Stimulated activated CD8-positive, alpha-beta memory T cell treated with anti-CD3 and anti-CD28 coated beads, Interleukin-4, amount 100 ng/mL, for 24 hours (primary cell): ENCODE measurements around the gene SLC44A3.

Experiments
- DNase-seq: peaks from one replicate; pipeline ENCODE4 v3.0.0-alpha.2; 2020; ENCODE audit warnings: low read depth

SLC44A3 gene

DNA sequence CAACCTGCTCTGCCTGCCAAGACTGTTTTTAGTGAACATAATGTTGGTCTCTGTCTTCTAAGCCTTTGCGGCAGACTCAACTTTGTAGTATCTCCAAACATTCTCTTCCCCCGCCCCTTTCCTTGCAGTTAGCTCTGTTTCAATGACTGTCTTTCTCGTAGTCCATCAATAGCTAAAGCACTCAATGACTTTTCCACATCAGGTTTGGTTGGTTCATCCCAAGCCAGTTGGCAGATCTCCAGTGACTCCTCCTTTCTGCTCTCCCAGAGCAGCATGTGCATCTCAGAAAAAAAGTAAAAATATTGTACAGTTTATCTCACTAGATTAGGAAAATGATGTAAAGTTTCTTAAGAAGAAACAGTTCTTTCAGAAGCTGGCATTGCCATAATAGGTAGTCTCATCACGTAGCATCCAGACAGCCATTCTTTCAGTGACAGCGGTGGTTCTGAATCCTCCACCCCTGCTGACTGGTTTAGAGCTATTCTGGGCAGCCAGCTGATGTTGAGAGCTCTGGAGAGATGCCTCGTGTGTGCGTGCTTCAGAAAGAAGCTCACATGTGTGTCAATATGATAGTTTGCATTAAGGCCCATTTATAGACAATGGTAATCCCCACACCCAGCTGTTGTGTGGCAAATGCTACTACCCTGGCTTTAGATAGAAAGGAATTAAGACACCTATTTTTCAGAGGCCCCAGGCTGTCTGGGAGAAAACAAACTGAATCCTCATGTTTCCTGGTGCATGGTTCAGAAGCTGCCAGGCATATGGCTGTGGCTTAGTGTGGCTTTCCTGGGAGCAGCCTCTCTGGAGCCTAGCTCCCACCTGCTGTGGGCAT lies 53.6 kb downstream of the SLC44A3 start:
- no peak for DNase-seq

DNA sequence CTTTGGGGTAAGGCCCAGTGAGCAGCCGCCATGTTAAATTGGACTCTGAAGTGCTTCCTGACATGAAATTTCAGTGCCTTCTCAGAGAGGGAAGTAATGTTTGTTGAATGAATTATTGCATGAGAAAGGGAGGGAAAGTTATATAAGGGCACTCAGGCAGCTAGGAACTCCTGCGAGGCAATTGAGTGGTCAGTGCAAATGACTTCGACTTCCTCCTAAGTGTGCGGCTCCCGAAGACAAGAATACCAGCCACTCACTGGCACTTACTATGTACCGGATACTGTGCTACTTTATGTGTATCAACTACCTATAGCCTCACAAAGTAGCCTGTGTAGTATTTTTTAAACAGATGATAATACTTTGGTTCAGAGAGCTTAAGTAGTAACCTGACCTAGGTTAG lies 54.3 kb downstream of the SLC44A3 start:
- DNase-seq, result no peak

GRCh38 chr1:94875794-94876193 lies 55.6 kb downstream of the SLC44A3 start:
- DNase-seq, result no peak

DNA sequence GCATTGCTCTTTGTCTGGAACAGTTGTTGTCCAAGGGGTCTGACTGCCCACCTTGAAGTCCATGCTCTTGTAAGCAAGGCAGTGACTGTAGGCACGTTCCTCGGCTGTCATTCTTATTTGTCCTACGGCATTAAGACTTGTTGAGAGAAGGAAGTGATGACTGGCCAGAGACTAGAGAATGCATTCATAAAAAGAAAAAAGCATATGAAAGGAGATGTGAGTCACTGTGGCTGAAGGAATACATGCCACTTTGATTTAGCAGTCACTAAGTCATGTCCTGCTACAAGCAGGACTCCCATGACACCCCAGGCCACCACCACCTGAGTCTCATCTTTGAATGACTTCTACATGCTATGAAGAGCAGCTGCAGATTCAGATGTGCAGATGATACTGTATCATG lies 56.2 kb downstream of the SLC44A3 start:
- DNase-seq, result no peak

DNA sequence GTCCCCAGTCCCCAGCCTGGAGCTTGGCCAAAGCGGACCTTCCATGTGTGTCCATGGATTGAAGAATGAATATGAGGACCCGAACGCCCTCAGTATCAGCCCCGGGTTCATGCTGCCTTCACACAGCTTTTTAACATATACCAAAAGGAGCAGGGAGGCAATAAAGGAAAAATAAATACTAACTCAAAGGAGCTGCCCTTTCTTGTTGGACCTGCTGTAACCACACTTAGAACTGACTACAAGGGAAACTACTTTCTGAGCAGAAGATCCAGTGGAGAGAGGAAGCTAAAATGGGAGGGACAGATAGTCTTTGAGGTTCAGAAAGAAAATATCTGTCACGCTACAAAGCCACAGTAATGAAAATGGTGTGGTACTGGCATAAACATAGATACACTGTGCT lies 58.2 kb downstream of the SLC44A3 start:
- DNase-seq, result no peak

DNA sequence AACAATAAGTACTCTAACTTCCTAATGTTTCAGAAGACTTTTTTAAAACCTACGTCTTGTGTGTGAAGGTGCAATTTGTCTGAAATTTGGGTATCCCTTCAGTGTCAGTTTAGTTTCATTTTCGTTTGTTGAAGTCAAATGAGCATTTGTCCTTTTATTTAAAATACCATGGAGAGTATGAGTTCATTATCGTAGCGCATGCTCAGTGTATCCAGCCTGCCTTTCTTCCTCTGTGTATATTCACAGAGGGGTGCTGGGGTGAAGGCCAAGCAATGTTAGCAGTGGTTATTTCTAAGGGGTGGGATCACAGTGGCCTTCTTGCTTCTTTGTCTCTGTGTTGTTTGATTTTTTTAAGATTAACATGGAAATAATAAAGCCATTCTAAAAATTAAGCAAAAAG lies 63.5 kb downstream of the SLC44A3 start:
- no peak for DNase-seq

- DNase-seq, result no peak
Observed at GRCh38 chr1:94884106-94884505, 63.9 kb downstream of the SLC44A3 start.

GRCh38 chr1:94884507-94884906 lies 64.3 kb downstream of the SLC44A3 start:
- DNase-seq, result no peak

GRCh38 chr1:94886361-94886760 lies 66.2 kb downstream of the SLC44A3 start:
- no peak for DNase-seq

DNA sequence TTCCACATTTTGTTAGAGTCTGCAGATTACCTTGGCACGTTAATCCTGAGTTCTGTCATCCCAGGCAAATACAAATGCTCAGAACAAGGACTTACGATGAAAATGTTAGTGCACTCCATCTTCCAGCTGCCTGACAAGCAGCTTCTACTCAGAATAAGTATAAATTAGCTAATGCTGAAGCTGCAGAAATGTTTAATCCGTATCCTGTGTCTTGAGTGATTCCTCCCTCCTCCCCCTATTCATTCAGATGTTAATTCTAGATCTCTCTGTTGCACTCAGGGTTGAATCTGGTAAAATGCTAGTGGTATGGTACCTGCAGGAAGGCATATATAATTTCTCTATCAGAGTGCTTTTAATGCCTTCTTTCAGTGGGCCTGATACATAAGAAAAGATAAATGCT lies 66.9 kb downstream of the SLC44A3 start:
- no peak for DNase-seq

DNA sequence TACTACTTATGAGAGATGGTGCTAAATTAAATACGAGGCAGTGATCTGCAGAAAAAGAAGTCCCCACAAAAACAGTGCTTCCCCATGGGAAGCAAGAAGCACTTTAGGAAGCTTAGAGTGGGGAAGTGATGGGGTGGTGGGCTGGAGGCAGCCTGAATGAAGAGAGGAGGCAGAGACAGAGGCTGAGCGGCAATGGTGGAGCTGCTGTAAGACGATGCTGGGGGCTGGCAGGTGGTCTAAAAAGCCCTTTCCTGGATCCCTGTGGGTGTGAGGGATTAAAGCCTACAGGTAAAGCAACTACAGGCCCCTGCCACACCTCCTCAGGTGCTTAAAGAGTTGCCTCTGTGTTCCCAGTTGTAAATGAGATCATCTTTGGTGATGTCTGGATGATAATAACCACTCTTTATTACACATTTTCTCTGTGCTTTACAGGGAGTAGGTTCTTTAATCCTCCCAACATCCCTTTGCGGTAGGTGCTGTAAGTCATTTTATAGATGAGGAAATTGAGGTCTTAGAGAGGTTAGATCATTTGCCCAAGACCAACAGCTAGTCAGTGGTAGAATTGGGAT lies 67.5 kb downstream of the SLC44A3 start:
- DNase-seq, result no peak

DNA sequence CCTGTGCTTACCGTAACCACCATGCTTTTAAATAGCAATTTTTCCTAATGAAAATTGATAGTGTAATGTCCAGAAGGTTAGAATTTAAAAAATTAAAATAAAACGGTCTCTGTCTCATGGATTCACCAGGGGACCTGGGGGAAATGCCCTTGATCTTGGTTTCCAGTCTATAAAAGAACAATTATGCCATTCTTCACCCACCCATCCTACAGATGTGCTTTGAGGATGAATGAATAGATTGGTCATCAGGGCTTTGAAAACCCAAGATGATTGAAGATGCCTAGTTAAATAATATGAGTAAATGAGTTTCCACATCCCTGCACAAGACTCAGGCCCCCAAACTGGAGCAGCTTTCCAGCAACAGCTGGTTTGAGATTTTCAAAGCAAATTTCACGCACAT lies 68.0 kb downstream of the SLC44A3 start:
- DNase-seq, result no peak

- no peak for DNase-seq
Observed at GRCh38 chr1:94892604-94893254, 72.6 kb downstream of the SLC44A3 start.

DNA sequence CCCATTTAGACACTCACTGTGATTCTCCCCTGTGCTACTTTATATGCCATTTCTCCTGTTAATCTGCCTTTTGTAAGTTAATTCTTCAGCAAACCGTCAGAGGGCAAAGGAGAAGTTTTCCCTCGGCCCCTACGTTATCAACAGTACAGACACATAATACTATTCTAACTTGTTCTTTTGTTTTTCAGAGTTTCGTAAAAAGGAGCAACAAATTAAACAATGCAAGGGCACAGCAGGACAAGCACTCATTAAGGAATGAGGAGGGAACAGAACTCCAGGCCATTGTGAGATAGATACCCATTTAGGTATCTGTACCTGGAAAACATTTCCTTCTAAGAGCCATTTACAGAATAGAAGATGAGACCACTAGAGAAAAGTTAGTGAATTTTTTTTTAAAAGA lies 74.5 kb downstream of the SLC44A3 start:
- DNase-seq, result no peak

GRCh38 chr1:94895518-94895917 lies 75.4 kb downstream of the SLC44A3 start:
- DNase-seq, result no peak

GRCh38 chr1:94898491-94899385 lies 78.6 kb downstream of the SLC44A3 start:
- no peak for DNase-seq

- no peak for DNase-seq
Observed at GRCh38 chr1:94899756-94900155, 79.6 kb downstream of the SLC44A3 start.

DNA sequence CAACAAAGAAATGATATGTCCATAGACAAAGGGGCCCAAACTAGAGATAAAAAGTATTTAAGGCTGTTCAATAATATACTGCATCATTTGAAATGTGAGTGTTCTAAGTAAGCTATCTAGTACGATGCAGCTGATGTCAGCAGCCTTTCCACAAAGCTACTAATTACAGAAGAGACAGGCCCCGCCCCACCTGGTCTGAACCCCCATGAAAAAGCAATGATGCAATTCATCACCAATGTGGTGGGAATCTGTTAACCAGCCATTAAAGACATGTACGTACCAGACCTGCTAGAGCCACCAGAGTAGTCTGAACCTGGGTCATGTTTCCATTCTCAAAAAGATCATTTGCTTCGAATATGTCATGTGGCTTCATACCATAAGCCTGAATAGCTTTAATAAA lies 81.7 kb downstream of the SLC44A3 start:
- no peak for DNase-seq

GRCh38 chr1:94903280-94904009 lies 83.3 kb downstream of the SLC44A3 start:
- DNase-seq, result no peak

DNA sequence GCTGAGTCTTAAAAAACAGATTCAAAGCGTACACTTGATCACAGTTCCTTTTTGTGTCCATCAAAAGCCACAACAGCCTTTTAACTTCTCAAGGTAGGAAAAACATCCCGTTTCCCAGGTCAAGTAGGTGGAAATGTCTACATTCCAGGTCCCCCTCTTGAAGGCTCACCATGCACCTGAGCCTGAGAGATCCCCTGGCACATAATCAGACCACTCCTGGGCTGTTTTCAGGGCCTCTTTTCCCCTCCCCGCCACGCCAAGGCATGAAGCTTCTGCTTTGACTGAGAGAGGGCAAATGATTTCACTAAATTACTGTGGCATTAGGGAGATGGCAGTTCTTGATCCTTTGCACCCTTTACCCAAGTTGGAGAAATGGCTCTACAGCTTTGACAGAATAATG lies 85.0 kb downstream of the SLC44A3 start:
- DNase-seq, result no peak

DNA sequence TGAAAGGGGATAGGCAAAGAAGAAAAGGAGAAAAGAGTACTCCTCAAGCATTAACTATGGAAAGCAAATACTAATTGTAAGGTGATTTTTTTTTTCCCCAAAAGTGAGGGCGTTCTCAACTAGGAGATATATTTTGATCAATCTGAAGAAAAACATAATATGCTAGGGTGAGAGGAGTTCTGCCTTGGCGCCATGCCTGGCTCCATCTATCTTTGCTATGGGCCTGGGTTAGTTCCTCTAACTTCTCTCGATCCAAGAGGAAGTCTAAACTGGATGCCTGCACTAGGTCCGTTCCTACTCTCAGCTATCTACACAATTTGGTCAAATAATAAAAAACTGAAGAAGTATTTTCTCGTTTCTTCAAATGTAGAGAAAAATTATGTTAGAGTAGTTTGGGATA lies 86.2 kb downstream of the SLC44A3 start:
- DNase-seq, result no peak

DNA sequence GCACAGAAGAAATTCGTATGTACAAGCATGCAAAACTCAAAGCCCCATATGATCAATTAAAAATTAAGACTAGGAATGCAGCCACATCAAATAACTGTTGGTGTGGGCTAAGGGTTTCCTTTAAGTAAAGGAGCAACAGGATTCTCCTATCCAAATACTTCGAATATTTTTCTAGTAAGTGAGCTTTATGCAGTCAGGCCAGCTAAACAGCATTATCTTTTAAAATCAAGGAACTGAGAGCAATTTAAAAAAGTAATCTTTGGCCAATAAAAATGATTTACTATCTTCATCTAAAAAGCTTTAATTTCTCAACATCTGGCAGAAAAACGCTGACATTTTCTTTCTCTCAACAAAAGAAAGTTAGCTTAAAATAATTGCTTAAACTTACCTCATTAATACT lies 87.0 kb downstream of the SLC44A3 start:
- no peak for DNase-seq
